GOT3 (cell line): Measurements from ENCODE around the gene ATXN7L2.

Experiments
- DNase-seq: peaks from one replicate; lab custom pipeline; 2025; ENCODE audit warnings: mixed read lengths; lab: John Stamatoyannopoulos, UW

The ATXN7L2 gene

DNA sequence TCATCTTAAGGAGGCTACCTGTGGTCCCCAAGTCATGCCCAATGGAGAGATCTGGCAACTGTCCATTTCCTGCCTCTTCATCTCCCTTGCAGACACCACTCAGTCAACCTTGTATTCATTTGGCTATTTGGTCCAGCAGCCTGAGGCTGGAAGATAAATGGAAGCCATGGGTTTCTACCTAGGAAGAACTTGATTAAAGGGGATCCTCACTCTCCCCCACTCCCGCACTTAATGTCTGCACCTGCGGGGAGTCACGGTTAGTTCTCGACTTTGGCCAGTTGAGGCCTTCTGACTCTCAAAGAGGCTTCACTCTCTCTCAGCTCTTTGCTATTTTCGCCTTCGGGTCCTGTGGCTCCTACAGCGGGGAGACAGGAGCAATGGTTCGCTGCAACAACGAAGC, 8.4 kb upstream of the ATXN7L2 start:
- DNase-seq = no peak

DNA sequence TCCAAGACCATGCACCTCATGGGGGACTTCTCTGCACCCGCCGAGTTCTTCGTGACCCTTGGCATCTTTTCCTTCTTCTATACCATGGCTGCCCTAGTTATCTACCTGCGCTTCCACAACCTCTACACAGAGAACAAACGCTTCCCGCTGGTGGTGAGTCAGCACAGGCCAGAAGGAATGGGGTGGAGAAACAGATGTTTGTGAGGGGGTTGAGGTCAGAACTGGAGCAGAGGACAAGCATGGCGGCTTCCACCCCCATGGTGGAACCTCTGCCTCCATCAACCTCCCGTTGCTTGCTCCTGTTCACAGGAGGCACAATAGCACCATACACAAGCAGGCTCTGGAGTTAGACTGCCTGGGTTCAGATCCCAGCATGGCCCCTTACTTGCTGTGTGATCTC, 6.9 kb upstream of the ATXN7L2 start:
- DNase-seq = no peak

- no peak for DNase-seq
Observed at GRCh38 chr1:109477821-109478220, 5.9 kb upstream of the ATXN7L2 start.

- DNase-seq = no peak
Observed at GRCh38 chr1:109478806-109479205, 4.9 kb upstream of the ATXN7L2 start.

DNA sequence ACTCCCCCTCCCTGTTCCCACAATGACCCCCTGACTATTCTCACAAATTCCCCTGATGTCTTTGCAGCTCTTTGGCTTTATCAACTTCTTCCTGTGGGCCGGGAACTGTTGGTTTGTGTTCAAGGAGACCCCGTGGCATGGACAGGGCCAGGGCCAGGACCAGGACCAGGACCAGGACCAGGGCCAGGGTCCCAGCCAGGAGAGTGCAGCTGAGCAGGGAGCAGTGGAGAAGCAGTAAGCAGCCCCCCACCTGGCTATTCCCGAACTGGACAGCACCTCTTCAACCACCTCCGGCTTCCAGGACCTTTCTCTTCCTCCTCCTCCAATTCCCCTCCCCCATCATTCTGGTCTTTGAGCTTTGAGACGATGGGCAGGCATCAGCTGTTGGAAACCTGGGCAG, 4.4 kb upstream of the ATXN7L2 start:
- DNase-seq = no peak

DNA sequence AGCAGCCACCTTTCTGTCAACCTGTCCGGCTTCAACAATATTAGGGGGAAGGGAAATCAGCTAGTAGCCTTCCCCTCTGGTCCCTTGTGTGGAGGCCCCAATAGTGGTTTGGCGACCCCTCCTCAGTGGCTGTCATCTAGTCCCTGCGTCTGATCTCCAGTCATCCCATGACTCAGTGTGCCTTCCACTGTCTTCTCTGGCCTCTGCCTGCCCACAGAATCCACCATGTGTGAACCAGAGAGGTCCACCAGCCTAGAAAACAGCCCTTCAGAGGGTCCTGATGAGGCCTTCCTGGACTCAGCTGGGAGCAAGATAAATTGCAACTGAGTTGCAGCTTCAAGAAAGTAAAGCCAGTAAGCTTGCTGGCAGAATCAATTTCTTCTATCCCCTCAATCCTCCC, 3.8 kb upstream of the ATXN7L2 start:
- DNase-seq = no peak

GRCh38 chr1:109481646-109482045, 2.1 kb upstream of the ATXN7L2 start:
- DNase-seq = no peak

DNA sequence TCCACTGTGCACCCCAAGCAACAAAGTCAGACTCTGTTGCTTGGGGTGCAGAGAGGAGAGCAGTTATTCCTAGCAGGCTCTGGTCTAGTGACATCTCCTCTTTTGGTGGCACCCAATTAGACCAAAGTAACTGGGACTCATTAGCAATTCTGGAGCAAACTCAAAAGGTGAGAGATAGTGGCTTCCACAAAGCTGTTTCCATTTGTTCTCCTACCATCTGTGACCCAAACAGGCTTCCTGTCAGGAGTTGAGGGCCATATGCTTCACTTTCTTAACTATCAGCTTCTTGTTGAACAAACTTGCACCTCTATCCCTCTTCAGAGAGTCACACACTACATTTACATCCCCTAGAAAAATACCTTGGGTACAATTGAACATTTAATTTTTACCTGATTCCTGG, 1.5 kb upstream of the ATXN7L2 start:
- no peak for DNase-seq

GRCh38 chr1:109482791-109483671, 674 bp upstream of the ATXN7L2 start:
- no peak for DNase-seq

- no peak for DNase-seq
Observed at GRCh38 chr1:109484519-109484975, 842 bp downstream of the ATXN7L2 start.

- DNase-seq = no peak
Observed at GRCh38 chr1:109485001-109485400, 1.3 kb downstream of the ATXN7L2 start.

DNA sequence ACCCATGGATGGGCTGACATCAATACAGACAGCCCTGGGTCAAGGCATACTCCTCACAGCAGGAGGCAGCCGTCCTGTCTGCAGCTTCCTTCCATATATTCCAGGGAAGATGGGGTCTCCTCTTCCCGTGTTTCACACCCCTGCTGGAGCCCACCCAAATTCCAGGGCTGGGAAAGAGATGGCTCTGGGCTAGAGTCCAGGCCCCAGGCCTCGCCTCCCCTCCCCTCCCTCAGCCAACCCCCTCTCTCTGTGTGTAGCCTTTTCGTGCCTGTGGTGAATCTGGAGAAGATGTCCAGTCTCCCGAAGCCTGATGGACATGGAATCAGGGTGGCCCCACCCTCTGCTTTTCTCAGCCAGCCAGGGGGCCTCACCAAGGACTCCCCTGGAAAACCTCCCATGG, 3.6 kb downstream of the ATXN7L2 start:
- DNase-seq = no peak

- DNase-seq = no peak
Observed at GRCh38 chr1:109488201-109488600, 4.5 kb downstream of the ATXN7L2 start.

GRCh38 chr1:109488696-109489095, 5.0 kb downstream of the ATXN7L2 start:
- no peak for DNase-seq

- DNase-seq = no peak
Observed at GRCh38 chr1:109490029-109490933, 6.6 kb downstream of the ATXN7L2 start.

GRCh38 chr1:109490934-109491302, 7.2 kb downstream of the ATXN7L2 start:
- no peak for DNase-seq

- DNase-seq = no peak
Observed at GRCh38 chr1:109491372-109491771, 7.7 kb downstream of the ATXN7L2 start.

DNA sequence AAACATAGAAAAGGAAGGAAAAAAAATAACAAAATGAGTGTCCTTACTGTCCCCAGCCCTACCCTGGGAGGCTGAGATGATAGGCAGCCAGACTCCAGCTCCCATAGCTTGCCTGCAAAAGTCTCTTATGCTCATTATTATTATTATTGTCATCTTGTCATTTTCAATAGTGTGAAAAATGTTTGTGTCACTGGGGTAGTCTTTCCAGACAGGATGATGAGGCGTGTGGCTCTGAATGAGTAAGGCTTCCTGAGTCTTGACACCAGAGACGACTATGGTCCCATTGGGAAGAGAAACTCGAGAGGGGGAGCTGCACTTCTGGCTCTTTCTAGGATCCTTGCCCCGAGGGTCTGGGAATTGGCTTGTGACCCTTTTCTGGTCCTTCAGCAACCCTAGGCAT, 9.1 kb downstream of the ATXN7L2 start:
- no peak for DNase-seq

GRCh38 chr1:109493227-109493626, 9.5 kb downstream of the ATXN7L2 start:
- no peak for DNase-seq

GRCh38 chr1:109493805-109494539, 10.3 kb downstream of the ATXN7L2 start, which contains the start of gene CYB561D1:
Gene CYB561D1, plus strand, starts transcription at chr1:109494094. Its CDS starts 46 bp downstream, at chr1:109494140.
- peak; percentile 49 for DNase-seq

- no peak for DNase-seq
Observed at GRCh38 chr1:109495738-109496137, 12.0 kb downstream of the ATXN7L2 start.
